Body of pancreas (tissue), 4 donors: ENCODE data around the gene SEMA5B. TPM values are rescaled to one million over a fixed set of nuclear protein-coding genes. Genes with fewer than 3 reads are reported as not detected.

Experiments used
- ATAC-seq: fragments of 150-250 bp; one replicate; pipeline ENCODE4 v1.9.1; 2016
- DNase-seq, 4 donors: peaks; one replicate each; pipeline ENCODE4 v3.0.0-alpha.2; 2019
- H3K27ac ChIP-seq, 4 donors: fragments of 200-600 bp; sonication (generic); 1 replicate in 3 of 4; 2 replicates in 1 of 4; pipeline versions ENCODE4 v1.5.1 to v1.6.1; 2016 to 2019; ENCODE audit warnings: mild to moderate bottlenecking in 1 of 4, mixed read lengths in 1 of 4, moderate library complexity in 1 of 4
- H3K27me3 ChIP-seq, 2 donors: fragments of 200-600 bp; sonication (generic); one replicate each; pipeline ENCODE4 v1.6.0; 2016; ENCODE audit warnings: mild to moderate bottlenecking in 1 of 2
- H3K36me3 ChIP-seq, 2 donors: fragments of 200-600 bp; sonication (generic); replicated peaks in 1 of 2; 2 replicates each; pipeline ENCODE4 v1.5.1; 2016; ENCODE audit warnings: low read depth in 2 of 2; ENCODE audit not compliant: insufficient read depth in 1 of 2
- H3K4me1 ChIP-seq: fragments of 200-600 bp; sonication (generic); one replicate; pipeline ENCODE4 v1.6.0; 2016
- H3K4me3 ChIP-seq, 2 donors: fragments of 200-600 bp; sonication (generic); 1 replicate in 1 of 2; 2 replicates in 1 of 2; pipeline ENCODE4 v1.5.1; 2016 to 2019
- H3K9me3 ChIP-seq, 3 donors: fragments of 200-600 bp; sonication (generic); 1 replicate in 2 of 3; 2 replicates in 1 of 3; pipeline ENCODE4 v1.5.1; 2016
- POLR2A ChIP-seq, 3 donors: fragments of 450-650 bp; IDR thresholded peaks; one replicate each; pipeline ENCODE4 v1.6.1; 2016; ENCODE audit warnings: antibody characterized with exemption in 3 of 3, mild to moderate bottlenecking in 2 of 3
- WGBS, 2 donors: methylation state at CpG; one replicate each; pipeline ENCODE4 v1.1.5; 2017; 5-methylcytosine and 5-hydroxymethylcytosine counted together
- intact Hi-C: fragments of 100-400 bp; cut with DNase I; formaldehyde crosslinking; loops from one replicate; pipeline ENCODE4 v1.15.1; 2023
- total RNA-seq, 2 donors: library from RNA; depleted of rRNA; stranded (reverse); fragments of >200 nt; gene quantifications; one replicate each; pipeline ENCODE4 v1.1.0, GENCODE V29; 2016
- TF ChIP-seq, protein P1 (sequence below), 7 experiments: fragments of 450-650 bp in 4 of 7; fragments of 200-600 bp in 3 of 7; sonication (generic) in 3 of 7; IDR thresholded peaks; one replicate each; pipeline ENCODE4 v1.5.1; 2016 to 2019; ENCODE audit warnings: antibody characterized with exemption in 7 of 7

Gene SEMA5B
- total RNA-seq, 2 donors from 2014 or later = 1.0 to 15.2 TPM

DNA sequence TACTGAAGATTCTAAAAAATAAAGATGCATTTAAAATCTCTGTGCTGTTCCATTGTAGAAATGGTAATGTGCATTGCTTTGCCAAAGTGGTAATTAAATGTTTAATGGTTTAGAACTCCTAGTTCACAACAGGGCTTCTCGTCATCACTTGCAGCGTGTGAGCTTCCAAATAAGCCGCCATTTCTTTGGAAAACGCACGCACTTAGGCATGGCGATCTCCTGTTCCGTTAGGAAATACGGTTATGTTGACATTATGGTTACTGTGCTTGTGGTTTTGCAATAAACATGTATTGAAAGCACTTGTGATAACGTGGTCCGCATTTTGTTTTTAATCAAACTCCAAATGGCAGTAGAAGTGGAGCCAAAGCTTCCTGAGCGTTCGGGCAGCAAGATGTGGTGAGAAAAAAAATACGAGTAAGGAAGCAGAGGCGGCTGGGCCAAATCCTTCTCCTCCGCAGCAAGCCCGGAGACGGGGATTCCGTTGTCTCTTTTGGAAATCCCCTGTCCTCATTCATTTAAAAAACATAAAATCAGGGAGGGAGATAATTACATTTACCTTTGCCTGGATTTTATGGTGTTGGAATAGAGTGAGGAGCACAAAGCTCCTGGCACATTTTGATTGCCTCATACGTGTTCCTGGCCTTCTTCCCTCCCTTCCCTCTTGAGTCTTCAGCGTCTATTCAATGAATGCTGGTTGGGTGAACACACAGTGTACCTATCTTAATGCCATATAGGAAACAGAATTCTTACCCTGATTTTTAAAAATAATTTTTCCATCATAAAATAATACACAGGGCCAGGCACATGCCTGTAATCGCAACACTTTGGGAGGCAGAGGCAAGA is 135.2 kb downstream of the SEMA5B start:
- Histone ChIP-seq H3K4me1 (no peaks in the 10 kb centered on the region), H3K27me3 (no peaks in the 10 kb centered on the region), H3K4me3 (no peak overlapping the region), H3K9me3 (no peaks in the 10 kb centered on the region), H3K27ac (no peak overlapping the region), H3K36me3 (no peaks in the 10 kb centered on the region)
- WGBS, 2 donors = 90% methylated on average over 21 of the region's 21 CpGs
- TF ChIP-seq, protein P1, sequence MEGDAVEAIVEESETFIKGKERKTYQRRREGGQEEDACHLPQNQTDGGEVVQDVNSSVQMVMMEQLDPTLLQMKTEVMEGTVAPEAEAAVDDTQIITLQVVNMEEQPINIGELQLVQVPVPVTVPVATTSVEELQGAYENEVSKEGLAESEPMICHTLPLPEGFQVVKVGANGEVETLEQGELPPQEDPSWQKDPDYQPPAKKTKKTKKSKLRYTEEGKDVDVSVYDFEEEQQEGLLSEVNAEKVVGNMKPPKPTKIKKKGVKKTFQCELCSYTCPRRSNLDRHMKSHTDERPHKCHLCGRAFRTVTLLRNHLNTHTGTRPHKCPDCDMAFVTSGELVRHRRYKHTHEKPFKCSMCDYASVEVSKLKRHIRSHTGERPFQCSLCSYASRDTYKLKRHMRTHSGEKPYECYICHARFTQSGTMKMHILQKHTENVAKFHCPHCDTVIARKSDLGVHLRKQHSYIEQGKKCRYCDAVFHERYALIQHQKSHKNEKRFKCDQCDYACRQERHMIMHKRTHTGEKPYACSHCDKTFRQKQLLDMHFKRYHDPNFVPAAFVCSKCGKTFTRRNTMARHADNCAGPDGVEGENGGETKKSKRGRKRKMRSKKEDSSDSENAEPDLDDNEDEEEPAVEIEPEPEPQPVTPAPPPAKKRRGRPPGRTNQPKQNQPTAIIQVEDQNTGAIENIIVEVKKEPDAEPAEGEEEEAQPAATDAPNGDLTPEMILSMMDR (IDR thresholded peaks at IDR 0.05) = no peak
- no peak for TF ChIP-seq POLR2A (IDR thresholded peaks at IDR 0.05)
- no peak for DNase-seq
- ATAC-seq = no peak
- intact Hi-C loops = no loop called here

DNA sequence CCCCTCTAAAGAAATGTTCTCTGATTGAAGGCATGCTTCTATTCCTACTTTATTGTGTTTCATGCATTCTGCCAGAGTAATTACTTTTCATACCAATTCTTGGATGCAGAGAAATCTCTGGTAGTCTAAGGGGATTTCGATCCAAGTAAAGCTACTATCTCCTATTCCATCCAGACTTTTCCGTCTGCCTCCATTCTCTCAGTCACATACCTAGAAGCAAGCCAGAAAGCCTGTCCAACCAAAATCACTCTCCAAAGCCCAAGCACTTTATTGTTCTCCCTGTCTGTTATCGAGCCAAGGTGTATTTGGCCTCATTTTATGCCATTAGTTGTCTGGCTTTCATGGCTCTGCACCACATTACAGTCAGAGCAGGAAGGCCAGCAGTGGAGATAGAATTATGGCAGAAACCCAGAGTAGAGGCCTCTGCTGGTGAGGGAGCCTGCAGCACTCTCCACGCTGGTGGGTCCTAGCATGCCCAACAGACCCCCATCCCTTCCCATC is 136.8 kb downstream of the SEMA5B start:
- TF ChIP-seq, protein P1 (IDR thresholded peaks at IDR 0.05) = no peak
- no peak for TF ChIP-seq POLR2A (IDR thresholded peaks at IDR 0.05)
- no peaks in the 10 kb centered on the region for H3K4me1 ChIP-seq
- no peaks in the 10 kb centered on the region for H3K36me3 ChIP-seq
- no peak overlapping the region for H3K27ac ChIP-seq
- H3K4me3 ChIP-seq = no peak overlapping the region
- H3K9me3 ChIP-seq = no peaks in the 10 kb centered on the region
- WGBS, 2 donors = 88 to 90% methylated on average over 4 of the region's 4 CpGs
- ATAC-seq = no peak
- intact Hi-C loops = no loop called here
- DNase-seq = no peak
- H3K27me3 ChIP-seq = no peaks in the 10 kb centered on the region

DNA sequence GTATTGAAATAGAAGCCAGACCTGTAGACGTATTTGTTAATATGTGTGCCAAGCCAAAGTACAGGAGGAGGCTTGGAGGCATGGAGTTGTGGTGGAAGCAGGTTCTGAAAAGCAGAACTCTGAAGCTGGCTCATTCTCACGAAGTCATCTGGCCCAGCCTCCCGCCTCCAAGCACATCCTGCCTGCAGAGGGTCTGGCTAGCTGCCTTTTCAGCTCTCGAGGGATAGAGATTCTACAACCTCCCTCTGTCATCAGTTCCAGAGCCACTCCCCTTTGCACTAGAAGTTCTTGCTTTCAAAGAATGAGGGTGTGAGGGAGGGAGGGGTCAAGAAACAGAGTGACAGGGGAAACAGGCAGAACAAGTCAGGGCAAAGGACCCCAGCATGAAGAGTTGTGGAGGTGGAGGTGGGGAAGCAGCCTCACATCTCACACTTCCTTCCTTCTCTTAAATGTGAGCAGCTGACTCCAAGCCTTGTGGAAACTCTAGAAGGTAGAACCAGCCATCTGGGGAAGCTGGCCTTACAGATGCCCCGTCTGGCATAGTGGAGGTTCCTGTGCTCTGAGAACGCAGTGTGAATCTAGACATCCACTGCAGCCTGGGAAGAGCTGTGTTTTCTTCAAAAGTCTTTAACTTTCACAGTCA is 137.4 kb downstream of the SEMA5B start:
- 54 to 71% methylated on average over 5 to 6 of the region's 6 CpGs for WGBS, 2 donors
- Histone ChIP-seq H3K4me3 (no peak overlapping the region), H3K4me1 (no peaks in the 10 kb centered on the region), H3K9me3 (no peaks in the 10 kb centered on the region), H3K27me3 (no peaks in the 10 kb centered on the region), H3K36me3 (no peaks in the 10 kb centered on the region), H3K27ac (no peak overlapping the region)
- no peak for ATAC-seq
- no peak for TF ChIP-seq POLR2A (IDR thresholded peaks at IDR 0.05)
- TF ChIP-seq, protein P1 (IDR thresholded peaks at IDR 0.05) = no peak
- DNase-seq = peak in 2 of 4 donors; percentile 32 to 55
- intact Hi-C loops = no loop called here

DNA sequence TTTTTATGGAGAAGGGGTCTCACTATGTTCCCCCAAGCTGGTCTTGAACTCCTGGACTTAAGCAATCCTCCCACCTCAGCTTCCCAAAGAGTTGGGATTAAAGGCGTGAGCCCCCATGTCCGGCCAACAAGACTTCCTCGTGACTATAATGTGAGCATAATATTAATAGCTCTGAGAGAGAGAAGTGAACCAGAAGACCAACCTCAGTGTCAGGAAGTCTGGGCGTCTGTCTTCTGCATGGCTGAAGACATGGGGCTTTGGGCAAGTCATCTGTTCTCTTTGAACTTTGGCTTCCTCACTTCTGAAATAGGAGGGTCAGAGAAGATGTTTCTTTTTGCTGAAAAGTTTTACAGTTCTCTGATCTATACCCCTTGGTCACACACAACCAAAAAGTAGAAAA is 140.6 kb downstream of the SEMA5B start:
- Histone ChIP-seq H3K27me3 (no peaks in the 10 kb centered on the region), H3K36me3 (no peaks in the 10 kb centered on the region), H3K9me3 (no peaks in the 10 kb centered on the region), H3K27ac (no peak overlapping the region), H3K4me1 (no peaks in the 10 kb centered on the region), H3K4me3 (no peak overlapping the region)
- intact Hi-C loops = no loop called here
- 69 to 96% methylated on average over 4 of the region's 4 CpGs for WGBS, 2 donors
- ATAC-seq = no peak
- TF ChIP-seq, protein P1 (IDR thresholded peaks at IDR 0.05) = no peak
- TF ChIP-seq POLR2A (IDR thresholded peaks at IDR 0.05) = no peak
- peak in 1 of 4 donors; percentile 14 for DNase-seq
